Astrocyte (in vitro differentiated cells and primary cell): Measurements from ENCODE around the gene CNPPD1. TPM values are rescaled to one million over a fixed set of nuclear protein-coding genes. Genes with fewer than 3 reads are reported as not detected.

Experiments
- DNase-seq: peaks from one replicate; pipeline ENCODE4 v3.0.0-alpha.2; 2010; ENCODE audit warnings: low read depth
- FAIRE-seq: peaks from 2 replicates; lab custom pipeline; 2011; peaks lifted over from hg19 to GRCh38; lab: Jason Lieb, UNC
- H2AFZ ChIP-seq: 2 replicates; pipeline ENCODE4 v1.6.0; 2012; ENCODE audit warnings: low read depth, low read length, inconsistent platforms
- H3K27ac ChIP-seq: 2 replicates; pipeline ENCODE4 v1.5.1; 2011; ENCODE audit warnings: low read depth, low read length, inconsistent platforms
- H3K27me3 ChIP-seq: 2 replicates; pipeline ENCODE4 v1.6.0; 2011; ENCODE audit warnings: low read length, inconsistent platforms; ENCODE audit not compliant: insufficient read depth
- H3K36me3 ChIP-seq: 2 replicates; pipeline ENCODE4 v1.5.1; 2011; ENCODE audit warnings: low read length, inconsistent platforms; ENCODE audit not compliant: insufficient read depth
- H3K4me1 ChIP-seq: 2 replicates; pipeline ENCODE4 v1.5.1; 2011; ENCODE audit warnings: low read length, inconsistent platforms; ENCODE audit not compliant: insufficient read depth
- H3K4me2 ChIP-seq: 2 replicates; pipeline ENCODE4 v1.6.0; 2012; ENCODE audit warnings: low read length, inconsistent platforms
- H3K4me3 ChIP-seq: 2 replicates; pipeline ENCODE4 v1.5.1; 2011; ENCODE audit warnings: low read depth, mild to moderate bottlenecking, low read length, inconsistent platforms; ENCODE audit not compliant: insufficient read depth
- H3K79me2 ChIP-seq: 2 replicates; pipeline ENCODE4 v1.6.0; 2012; ENCODE audit warnings: mild to moderate bottlenecking, low read length, inconsistent platforms; ENCODE audit not compliant: insufficient read depth
- H3K9ac ChIP-seq: 2 replicates; pipeline ENCODE4 v1.6.0; 2012; ENCODE audit warnings: mild to moderate bottlenecking, low read length, inconsistent platforms
- H3K9me3 ChIP-seq: 2 replicates; pipeline ENCODE4 v1.5.1; 2012; ENCODE audit warnings: low read depth, mild to moderate bottlenecking, low read length, inconsistent platforms; ENCODE audit not compliant: insufficient read depth
- H4K20me1 ChIP-seq: 2 replicates; pipeline ENCODE4 v1.6.0; 2012; ENCODE audit warnings: low read length, inconsistent platforms; ENCODE audit not compliant: insufficient read depth
- H3K27ac Mint-ChIP-seq: one replicate; pipeline ENCODE4 v1.8.0; 2021; ENCODE audit warnings: mild to moderate bottlenecking, mixed read lengths; ENCODE audit not compliant: unreplicated experiment
- H3K27me3 Mint-ChIP-seq: one replicate; pipeline ENCODE4 v1.8.0; 2021; ENCODE audit warnings: low read depth, mixed read lengths; ENCODE audit not compliant: unreplicated experiment
- H3K36me3 Mint-ChIP-seq: one replicate; pipeline ENCODE4 v1.8.0; 2021; ENCODE audit warnings: low read depth, mixed read lengths; ENCODE audit not compliant: unreplicated experiment
- H3K4me1 Mint-ChIP-seq: one replicate; pipeline ENCODE4 v1.8.0; 2021; ENCODE audit warnings: low read depth, mixed read lengths; ENCODE audit not compliant: unreplicated experiment
- H3K4me3 Mint-ChIP-seq: one replicate; pipeline ENCODE4 v1.8.0; 2021; ENCODE audit warnings: mild to moderate bottlenecking, moderate library complexity, mixed read lengths; ENCODE audit not compliant: unreplicated experiment
- H3K9me3 Mint-ChIP-seq: one replicate; pipeline ENCODE4 v1.8.0; 2021; ENCODE audit warnings: mild to moderate bottlenecking, mixed read lengths; ENCODE audit not compliant: unreplicated experiment
- EZH2 ChIP-seq: IDR thresholded peaks from 2 replicates; pipeline ENCODE4 v1.6.1; 2012; ENCODE audit warnings: mild to moderate bottlenecking, low read length, inconsistent platforms; ENCODE audit not compliant: insufficient read depth
- total RNA-seq: library from RNA; stranded (reverse); gene quantifications from 2 replicates; pipeline ENCODE4 v1.2.1, GENCODE V29; 2021
- TF ChIP-seq, protein P1 (sequence below): IDR thresholded peaks from 2 replicates; pipeline ENCODE4 v1.5.1; 2011; ENCODE audit warnings: low read depth, mild to moderate bottlenecking, inconsistent platforms, low read length, moderate library complexity; ENCODE audit not compliant: insufficient read depth

Gene CNPPD1
- total RNA-seq, 1 donor from 2014 or later: 28.1 TPM

DNA sequence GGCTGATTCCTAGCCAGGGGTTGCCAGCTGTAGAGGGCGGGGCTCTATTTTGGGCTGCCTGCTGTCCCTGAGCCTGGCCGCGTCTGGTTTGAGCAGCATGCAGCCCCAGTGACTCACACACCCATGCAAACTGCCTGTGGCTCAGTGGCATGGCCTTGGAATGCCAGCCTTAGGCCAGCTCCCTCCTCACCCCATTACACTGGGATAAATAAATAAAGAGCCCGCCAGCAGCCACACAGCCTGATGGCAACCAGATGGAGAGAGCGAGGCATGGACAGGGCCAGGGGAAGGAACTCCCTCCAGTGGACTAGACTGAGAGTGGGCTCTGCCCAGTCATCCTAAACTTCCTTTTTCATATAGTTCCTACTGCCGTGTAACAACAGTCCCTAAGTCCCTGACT, 34.4 kb downstream of the CNPPD1 start:
- Histone ChIP-seq H2AFZ (no peak overlapping the region), H3K27ac (no peak overlapping the region), H3K36me3 (no peaks in the 10 kb centered on the region), H3K4me2 (no peak overlapping the region), H3K9ac (no peak overlapping the region), H4K20me1 (peaks cover 5% of the 10 kb centered on the region), H3K4me1 (peaks cover 10% of the 10 kb centered on the region), H3K9me3 (peaks cover 3% of the 10 kb centered on the region), H3K79me2 (no peaks in the 10 kb centered on the region), H3K27me3 (no peaks in the 10 kb centered on the region), H3K4me3 (no peak overlapping the region)
- Mint-ChIP-seq H3K4me1 (peaks cover 2% of the 10 kb centered on the region), H3K9me3 (no peaks in the 10 kb centered on the region), H3K4me3 (no peak overlapping the region), H3K36me3 (peaks cover 25% of the 10 kb centered on the region), H3K27me3 (no peaks in the 10 kb centered on the region), H3K27ac (no peak overlapping the region)
- DNase-seq: peak; percentile 68
- TF ChIP-seq, protein P1, sequence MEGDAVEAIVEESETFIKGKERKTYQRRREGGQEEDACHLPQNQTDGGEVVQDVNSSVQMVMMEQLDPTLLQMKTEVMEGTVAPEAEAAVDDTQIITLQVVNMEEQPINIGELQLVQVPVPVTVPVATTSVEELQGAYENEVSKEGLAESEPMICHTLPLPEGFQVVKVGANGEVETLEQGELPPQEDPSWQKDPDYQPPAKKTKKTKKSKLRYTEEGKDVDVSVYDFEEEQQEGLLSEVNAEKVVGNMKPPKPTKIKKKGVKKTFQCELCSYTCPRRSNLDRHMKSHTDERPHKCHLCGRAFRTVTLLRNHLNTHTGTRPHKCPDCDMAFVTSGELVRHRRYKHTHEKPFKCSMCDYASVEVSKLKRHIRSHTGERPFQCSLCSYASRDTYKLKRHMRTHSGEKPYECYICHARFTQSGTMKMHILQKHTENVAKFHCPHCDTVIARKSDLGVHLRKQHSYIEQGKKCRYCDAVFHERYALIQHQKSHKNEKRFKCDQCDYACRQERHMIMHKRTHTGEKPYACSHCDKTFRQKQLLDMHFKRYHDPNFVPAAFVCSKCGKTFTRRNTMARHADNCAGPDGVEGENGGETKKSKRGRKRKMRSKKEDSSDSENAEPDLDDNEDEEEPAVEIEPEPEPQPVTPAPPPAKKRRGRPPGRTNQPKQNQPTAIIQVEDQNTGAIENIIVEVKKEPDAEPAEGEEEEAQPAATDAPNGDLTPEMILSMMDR: no peak
- no peak for TF ChIP-seq EZH2
- FAIRE-seq: no peak

DNA sequence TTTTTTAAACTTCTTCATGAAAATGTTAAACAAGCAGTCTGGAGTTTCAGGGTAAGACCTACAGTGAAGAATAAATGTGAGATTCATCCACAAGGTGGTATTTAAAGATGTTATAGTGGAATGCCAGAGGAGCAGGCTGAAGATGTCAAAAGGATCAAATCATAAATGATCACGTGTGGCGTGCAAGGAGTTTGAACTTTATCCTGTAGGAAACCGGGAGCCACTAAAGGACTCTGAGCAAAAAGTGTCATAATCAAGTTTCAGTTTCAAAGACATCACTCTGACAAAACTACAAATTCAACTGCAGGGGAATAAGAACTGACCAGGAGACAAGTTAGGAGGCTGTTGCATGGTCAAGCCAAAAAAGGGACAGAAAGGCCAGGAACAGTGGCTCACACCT, 36.0 kb downstream of the CNPPD1 start:
- Histone ChIP-seq H3K27ac (no peak overlapping the region), H3K79me2 (no peaks in the 10 kb centered on the region), H3K9me3 (peaks cover 3% of the 10 kb centered on the region), H2AFZ (no peak overlapping the region), H3K9ac (no peak overlapping the region), H3K36me3 (no peaks in the 10 kb centered on the region), H3K4me1 (peaks cover 10% of the 10 kb centered on the region), H3K4me2 (no peak overlapping the region), H3K27me3 (no peaks in the 10 kb centered on the region), H4K20me1 (peaks cover 5% of the 10 kb centered on the region), H3K4me3 (no peak overlapping the region)
- H3K9me3 Mint-ChIP-seq: no peaks in the 10 kb centered on the region
- TF ChIP-seq EZH2: no peak
- TF ChIP-seq, protein P1: no peak
- no peak overlapping the region for H3K4me3 Mint-ChIP-seq
- H3K36me3 Mint-ChIP-seq: peaks cover 18% of the 10 kb centered on the region
- H3K27ac Mint-ChIP-seq: no peak overlapping the region
- FAIRE-seq (no peak), DNase-seq (no peak)
- peaks cover 2% of the 10 kb centered on the region for H3K4me1 Mint-ChIP-seq
- H3K27me3 Mint-ChIP-seq: no peaks in the 10 kb centered on the region

DNA sequence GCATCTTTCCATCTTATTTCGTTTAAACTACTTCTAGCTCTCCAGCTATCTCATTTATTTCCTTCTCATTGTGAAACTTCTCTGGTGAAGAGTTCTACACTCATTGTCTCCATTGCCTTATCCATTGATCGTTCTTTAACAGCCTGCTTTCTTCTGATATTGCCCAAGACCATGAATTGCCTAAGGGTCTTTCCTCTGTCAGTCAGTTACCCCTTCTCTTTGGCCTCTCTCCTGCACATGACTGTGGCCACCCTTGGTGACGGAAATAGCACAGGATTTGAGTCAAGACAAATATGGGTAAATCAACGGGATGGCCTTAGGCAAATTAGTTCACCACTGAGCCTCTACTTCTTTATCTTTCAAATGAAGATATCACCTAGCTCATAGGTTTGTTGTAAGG, 42.7 kb downstream of the CNPPD1 start:
- Histone ChIP-seq H3K27ac (no peak overlapping the region), H3K4me2 (no peak overlapping the region), H3K27me3 (no peaks in the 10 kb centered on the region), H3K4me1 (no peaks in the 10 kb centered on the region), H2AFZ (no peak overlapping the region), H3K4me3 (no peak overlapping the region), H3K36me3 (no peaks in the 10 kb centered on the region), H4K20me1 (peaks cover 4% of the 10 kb centered on the region), H3K9me3 (no peaks in the 10 kb centered on the region), H3K79me2 (no peaks in the 10 kb centered on the region), H3K9ac (no peak overlapping the region)
- DNase-seq (no peak), FAIRE-seq (no peak)
- Mint-ChIP-seq H3K27me3 (peaks cover 18% of the 10 kb centered on the region), H3K27ac (no peak overlapping the region), H3K4me3 (no peak overlapping the region), H3K4me1 (no peaks in the 10 kb centered on the region), H3K9me3 (no peaks in the 10 kb centered on the region), H3K36me3 (peaks cover 5% of the 10 kb centered on the region)
- TF ChIP-seq EZH2: no peak
- TF ChIP-seq, protein P1: no peak
